KMS-11 (cell line): ENCODE data around the gene CACNG3.

ENCODE experiments used
- H2AFZ ChIP-seq: fragments of 200-600 bp; sonication (generic); 2 replicates; pipeline ENCODE4 v1.6.1; 2016; ENCODE audit warnings: antibody characterized with exemption, mixed run types, low read depth
- H3K27ac ChIP-seq: fragments of 200-600 bp; sonication (generic); 2 replicates; pipeline ENCODE4 v1.6.1; 2016; ENCODE audit warnings: mild to moderate bottlenecking, mixed run types
- H3K27me3 ChIP-seq: fragments of 200-600 bp; sonication (generic); 2 replicates; pipeline ENCODE4 v1.6.1; 2017; ENCODE audit warnings: mild to moderate bottlenecking, low read depth, mixed run types, moderate library complexity; ENCODE audit not compliant: insufficient read depth
- H3K36me3 ChIP-seq: fragments of 200-600 bp; sonication (generic); 2 replicates; pipeline ENCODE4 v1.6.1; 2017; ENCODE audit warnings: mild to moderate bottlenecking, mixed run types; ENCODE audit not compliant: insufficient read depth
- H3K4me1 ChIP-seq: fragments of 200-600 bp; sonication (generic); 2 replicates; pipeline ENCODE4 v1.6.1; 2016; ENCODE audit warnings: mild to moderate bottlenecking, low read depth, mixed run types; ENCODE audit not compliant: poor library complexity, severe bottlenecking
- H3K4me2 ChIP-seq: fragments of 200-600 bp; sonication (generic); 2 replicates; pipeline ENCODE4 v1.7.0; 2016; ENCODE audit warnings: mild to moderate bottlenecking, mixed run types
- H3K4me3 ChIP-seq: fragments of 200-600 bp; sonication (generic); IDR thresholded peaks from 2 replicates; pipeline ENCODE4 v1.6.1; 2017; ENCODE audit warnings: low read depth, low read length, mixed read lengths; ENCODE audit not compliant: insufficient read depth
- H3K79me2 ChIP-seq: fragments of 200-600 bp; sonication (generic); 2 replicates; pipeline ENCODE4 v1.6.1; 2016; ENCODE audit warnings: low read depth, mixed run types; ENCODE audit not compliant: insufficient read depth
- H3K9ac ChIP-seq: fragments of 200-600 bp; sonication (generic); 2 replicates; pipeline ENCODE4 v1.6.1; 2016; ENCODE audit warnings: mild to moderate bottlenecking, mixed run types
- H4K20me1 ChIP-seq: fragments of 200-600 bp; sonication (generic); 2 replicates; pipeline ENCODE4 v1.6.1; 2016; ENCODE audit warnings: mild to moderate bottlenecking, mixed run types; ENCODE audit not compliant: insufficient read depth
- TF ChIP-seq, protein P1 (sequence below): fragments of 200-600 bp; sonication (generic); conservative IDR thresholded peaks from 2 replicates; pipeline ENCODE4 v1.6.1; 2017; ENCODE audit warnings: low read depth, mild to moderate bottlenecking, antibody characterized with exemption, low read length, moderate library complexity, mixed read lengths

The CACNG3 gene

DNA sequence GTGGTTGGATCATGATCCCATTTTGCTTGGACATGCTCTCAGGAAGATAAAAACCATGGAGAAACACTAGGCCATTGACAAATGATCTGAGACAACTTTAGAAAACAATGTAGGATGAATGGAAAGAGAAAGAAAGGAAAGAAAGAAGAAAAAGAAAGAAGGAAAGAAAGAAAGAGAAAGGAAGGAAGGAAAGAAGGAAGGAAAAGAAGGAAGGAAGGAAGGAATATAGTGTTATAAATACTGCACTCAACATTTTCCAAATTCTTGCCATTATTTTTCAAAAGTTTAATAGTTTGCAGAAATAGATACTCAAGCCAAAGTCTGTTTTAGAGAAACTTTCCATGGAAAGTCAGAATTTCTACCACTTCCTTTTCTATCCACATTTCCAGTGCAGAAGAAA is 39.2 kb upstream of the CACNG3 start:
- Histone ChIP-seq H3K4me1 (no peaks in the 10 kb centered on the region), H3K4me2 (no peak overlapping the region), H3K36me3 (no peaks in the 10 kb centered on the region), H3K9ac (no peak overlapping the region), H3K27me3 (no peaks in the 10 kb centered on the region), H2AFZ (no peak overlapping the region), H3K27ac (no peak overlapping the region), H3K79me2 (no peaks in the 10 kb centered on the region), H4K20me1 (no peaks in the 10 kb centered on the region), H3K4me3 (no peak overlapping the region)
- TF ChIP-seq, protein P1, sequence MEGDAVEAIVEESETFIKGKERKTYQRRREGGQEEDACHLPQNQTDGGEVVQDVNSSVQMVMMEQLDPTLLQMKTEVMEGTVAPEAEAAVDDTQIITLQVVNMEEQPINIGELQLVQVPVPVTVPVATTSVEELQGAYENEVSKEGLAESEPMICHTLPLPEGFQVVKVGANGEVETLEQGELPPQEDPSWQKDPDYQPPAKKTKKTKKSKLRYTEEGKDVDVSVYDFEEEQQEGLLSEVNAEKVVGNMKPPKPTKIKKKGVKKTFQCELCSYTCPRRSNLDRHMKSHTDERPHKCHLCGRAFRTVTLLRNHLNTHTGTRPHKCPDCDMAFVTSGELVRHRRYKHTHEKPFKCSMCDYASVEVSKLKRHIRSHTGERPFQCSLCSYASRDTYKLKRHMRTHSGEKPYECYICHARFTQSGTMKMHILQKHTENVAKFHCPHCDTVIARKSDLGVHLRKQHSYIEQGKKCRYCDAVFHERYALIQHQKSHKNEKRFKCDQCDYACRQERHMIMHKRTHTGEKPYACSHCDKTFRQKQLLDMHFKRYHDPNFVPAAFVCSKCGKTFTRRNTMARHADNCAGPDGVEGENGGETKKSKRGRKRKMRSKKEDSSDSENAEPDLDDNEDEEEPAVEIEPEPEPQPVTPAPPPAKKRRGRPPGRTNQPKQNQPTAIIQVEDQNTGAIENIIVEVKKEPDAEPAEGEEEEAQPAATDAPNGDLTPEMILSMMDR = no peak

DNA sequence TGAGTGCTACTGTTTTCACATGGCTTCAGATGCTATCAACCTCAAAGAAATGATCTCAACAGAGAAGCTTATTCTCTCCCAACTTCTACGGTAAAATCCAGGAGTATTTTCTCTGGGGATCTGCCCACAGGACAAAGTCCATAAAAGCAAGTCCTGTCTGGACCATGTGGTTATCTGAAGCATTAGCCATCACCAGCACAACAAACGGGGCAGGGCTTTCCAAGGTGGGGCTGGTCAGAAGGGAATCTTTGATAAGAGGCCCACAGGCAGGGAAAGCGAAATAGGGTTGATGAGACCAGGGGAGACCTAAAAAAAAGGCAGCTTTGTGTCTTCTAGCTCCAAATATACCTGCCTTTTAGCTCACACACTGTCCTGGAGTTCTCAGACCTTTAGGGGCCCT is 38.7 kb upstream of the CACNG3 start:
- Histone ChIP-seq H3K4me3 (no peak overlapping the region), H3K27ac (no peak overlapping the region), H3K4me1 (no peaks in the 10 kb centered on the region), H3K27me3 (no peaks in the 10 kb centered on the region), H4K20me1 (no peaks in the 10 kb centered on the region), H3K36me3 (no peaks in the 10 kb centered on the region), H3K9ac (no peak overlapping the region), H3K79me2 (no peaks in the 10 kb centered on the region), H3K4me2 (no peak overlapping the region), H2AFZ (no peak overlapping the region)
- TF ChIP-seq, protein P1 = no peak

DNA sequence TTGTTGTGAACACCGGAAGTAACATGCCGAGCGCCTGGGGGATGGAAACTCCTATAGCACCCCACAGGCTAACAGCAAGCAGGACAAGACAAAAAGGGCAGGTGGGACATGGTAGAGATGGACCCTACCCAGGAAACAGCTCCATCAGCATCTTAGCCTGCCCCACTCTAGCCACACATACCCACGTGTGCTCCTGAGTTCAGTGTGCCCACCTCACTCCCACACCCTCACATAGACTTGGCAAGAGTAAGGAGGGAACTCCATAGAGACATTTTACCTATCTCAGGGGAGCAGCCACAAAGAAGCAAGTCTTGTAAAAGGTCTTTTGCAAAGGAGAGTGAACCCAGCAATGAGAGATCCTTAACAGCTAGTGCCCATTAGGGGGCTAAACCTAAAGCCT is 37.8 kb upstream of the CACNG3 start:
- H3K27me3 ChIP-seq = no peaks in the 10 kb centered on the region
- H3K4me2 ChIP-seq = no peak overlapping the region
- H4K20me1 ChIP-seq = no peaks in the 10 kb centered on the region
- no peak overlapping the region for H3K4me3 ChIP-seq
- TF ChIP-seq, protein P1 = no peak
- H2AFZ ChIP-seq = no peak overlapping the region
- no peaks in the 10 kb centered on the region for H3K4me1 ChIP-seq
- no peak overlapping the region for H3K9ac ChIP-seq
- no peak overlapping the region for H3K27ac ChIP-seq
- H3K79me2 ChIP-seq = no peaks in the 10 kb centered on the region
- no peaks in the 10 kb centered on the region for H3K36me3 ChIP-seq

DNA sequence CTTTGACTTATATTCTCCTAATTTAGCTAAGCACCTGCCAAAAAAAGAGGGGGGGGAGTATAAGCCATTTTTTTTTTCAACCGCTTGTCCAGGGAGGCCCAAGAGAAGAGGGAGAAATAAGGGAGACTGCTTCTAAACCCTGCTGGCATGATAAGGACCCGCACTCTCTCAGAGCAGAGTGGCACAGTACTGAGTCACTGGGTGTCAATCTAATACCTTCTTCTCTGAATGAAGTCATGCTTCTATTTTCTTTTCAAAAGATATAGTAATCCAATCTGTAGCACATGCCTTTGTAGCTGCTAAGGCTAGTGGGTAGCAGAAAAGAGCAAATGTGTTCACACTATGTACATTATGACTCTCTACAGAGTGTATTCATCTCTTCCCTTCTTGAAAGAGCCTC is 34.9 kb upstream of the CACNG3 start:
- Histone ChIP-seq H3K4me1 (no peaks in the 10 kb centered on the region), H4K20me1 (no peaks in the 10 kb centered on the region), H3K4me3 (no peak overlapping the region), H3K27me3 (no peaks in the 10 kb centered on the region), H3K4me2 (no peak overlapping the region), H3K36me3 (no peaks in the 10 kb centered on the region), H3K9ac (no peak overlapping the region), H3K79me2 (no peaks in the 10 kb centered on the region), H3K27ac (no peak overlapping the region), H2AFZ (no peak overlapping the region)
- TF ChIP-seq, protein P1 = no peak

DNA sequence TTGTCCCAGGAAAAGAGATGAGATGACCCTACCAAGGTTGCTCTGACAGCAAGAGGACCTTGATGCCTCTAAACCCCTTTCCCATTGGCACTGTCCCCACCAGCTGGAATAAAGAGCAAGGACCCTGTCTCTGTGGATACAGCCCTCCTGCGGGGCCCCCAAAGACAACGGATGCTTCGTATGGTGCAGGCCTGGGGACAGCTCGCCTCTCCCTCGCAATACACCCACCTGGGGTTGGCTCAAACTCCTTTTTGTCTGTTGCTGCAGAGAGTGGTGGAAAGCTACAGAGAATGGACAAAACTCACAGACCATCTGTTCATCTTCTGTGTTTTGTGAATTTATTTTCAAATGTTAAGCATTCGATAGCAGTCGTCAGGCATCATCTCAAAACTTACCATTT is 27.6 kb upstream of the CACNG3 start:
- H3K36me3 ChIP-seq = no peaks in the 10 kb centered on the region
- no peaks in the 10 kb centered on the region for H3K27me3 ChIP-seq
- no peak overlapping the region for H3K4me2 ChIP-seq
- H4K20me1 ChIP-seq = no peaks in the 10 kb centered on the region
- no peaks in the 10 kb centered on the region for H3K4me1 ChIP-seq
- TF ChIP-seq, protein P1 = no peak
- no peaks in the 10 kb centered on the region for H3K79me2 ChIP-seq
- H2AFZ ChIP-seq = no peak overlapping the region
- H3K9ac ChIP-seq = no peak overlapping the region
- no peak overlapping the region for H3K4me3 ChIP-seq
- no peak overlapping the region for H3K27ac ChIP-seq
